ENCODE measurements around the gene GRM1.

GRCh38 chr6:146103416-146104072 lies 74.7 kb downstream of the GRM1 start:
- TF ChIP-seq EZH2 (IDR thresholded peaks at IDR 0.05; ENCODE audit: low read depth, unreplicated experiment) (no peak), CTCF (conservative IDR thresholded peaks at IDR 0.05; ENCODE audit: low read depth in 2 of 2) (no peak), REST (IDR thresholded peaks at IDR 0.05; ENCODE audit: unreplicated experiment) (no peak), CREB1 (CRISPR knock-in tag; IDR thresholded peaks at IDR 0.05; ENCODE audit: low read depth) (no peak)
